Effector CD4-positive, alpha-beta T cell (primary cell): Measurements from ENCODE around the gene CORO1C.
"Not testable (repeated sequence)": the region's sequence is repeated elsewhere in the genome, so short reads cannot be mapped to it uniquely, and the experiment has no call there.

Source experiments
- DNase-seq: peaks from one replicate; pipeline ENCODE4 v3.0.0-alpha.2; 2020

The CORO1C gene

GRCh38 chr12:108671110-108671509 lies 60.2 kb downstream of the CORO1C start:
- no peak for DNase-seq

GRCh38 chr12:108670066-108670631 lies 61.2 kb downstream of the CORO1C start:
- DNase-seq = no peak

GRCh38 chr12:108668542-108668941 lies 62.8 kb downstream of the CORO1C start:
- DNase-seq = no peak

GRCh38 chr12:108668063-108668462 lies 63.3 kb downstream of the CORO1C start:
- no peak for DNase-seq

- no peak for DNase-seq
Measured at GRCh38 chr12:108667349-108667748, 64.0 kb downstream of the CORO1C start.

GRCh38 chr12:108666401-108666881 lies 64.9 kb downstream of the CORO1C start:
- no peak for DNase-seq

- DNase-seq = no peak
Measured at GRCh38 chr12:108665608-108666202, 65.6 kb downstream of the CORO1C start.

GRCh38 chr12:108664338-108665258 lies 66.7 kb downstream of the CORO1C start:
- peak; percentile 72 for DNase-seq

- no peak for DNase-seq
Measured at GRCh38 chr12:108663324-108664015, 67.8 kb downstream of the CORO1C start.

GRCh38 chr12:108658115-108658514 lies 73.2 kb downstream of the CORO1C start:
- not testable (repeated sequence) for DNase-seq

GRCh38 chr12:108657130-108657745 lies 74.1 kb downstream of the CORO1C start:
- DNase-seq = no peak

GRCh38 chr12:108656247-108656646 lies 75.1 kb downstream of the CORO1C start:
- not testable (repeated sequence) for DNase-seq

- DNase-seq = not testable (repeated sequence)
Measured at GRCh38 chr12:108655812-108656175, 75.5 kb downstream of the CORO1C start.

- not testable (repeated sequence) for DNase-seq
Measured at GRCh38 chr12:108654622-108655021, 76.7 kb downstream of the CORO1C start.

GRCh38 chr12:108653922-108654321 lies 77.4 kb downstream of the CORO1C start:
- DNase-seq = no peak

- DNase-seq = no peak
Measured at GRCh38 chr12:108653082-108653516, 78.2 kb downstream of the CORO1C start.

- DNase-seq = no peak
Measured at GRCh38 chr12:108650083-108650482, 81.2 kb downstream of the CORO1C start.

GRCh38 chr12:108649669-108650068 lies 81.6 kb downstream of the CORO1C start:
- no peak for DNase-seq

GRCh38 chr12:108649126-108649525 lies 82.2 kb downstream of the CORO1C start:
- DNase-seq = no peak

GRCh38 chr12:108648371-108648770 lies 82.9 kb downstream of the CORO1C start:
- no peak for DNase-seq

- DNase-seq = no peak
Measured at GRCh38 chr12:108647585-108648287, 83.6 kb downstream of the CORO1C start.
